GM12878 (cell line): ENCODE data around the gene MGRN1. TPM values are rescaled to one million over a fixed set of nuclear protein-coding genes. Genes with fewer than 3 reads are reported as not detected.

ENCODE experiments used
- ATAC-seq: fragments of 200-7000 bp; cut with Tn5 transposase; 3 replicates; pipeline ENCODE4 v1.9.1; 2020; ENCODE audit warnings: mild to moderate bottlenecking, moderate library complexity
- BruUV-seq: library from RNA; stranded (reverse); fragments of 400-500 nt; replicated peaks from 2 replicates; lab custom pipeline; 2021; lab: Mats Ljungman, UMichigan
- CTCF ChIA-PET: fragments of 300-600 bp; sonication (Branson Sonifier 250); formaldehyde crosslinking; extraction: SDS; loops from one replicate; lab custom pipeline; 2021; ENCODE audit warnings: inconsistent platforms; lab: Yijun Ruan, JAX
- POLR2A ChIA-PET: fragments of 350-600 bp; formaldehyde crosslinking; extraction: SDS; loops from one replicate; lab custom pipeline; 2021; ENCODE audit warnings: inconsistent platforms; lab: Charles Lee
- RAD21 ChIA-PET: fragments of 300-600 bp; sonication (Branson Sonifier 250); formaldehyde crosslinking; loops from one replicate; lab custom pipeline; 2023; ENCODE audit warnings: antibody characterized with exemption; ENCODE audit not compliant: unreplicated experiment; lab: Charles Lee
- SMC1A ChIA-PET: fragments of 300-600 bp; sonication (Branson Sonifier 250); formaldehyde crosslinking; loops from one replicate; lab custom pipeline; 2023; ENCODE audit not compliant: unreplicated experiment, uncharacterized antibody; lab: Charles Lee
- DNase-seq: peaks from one replicate; pipeline ENCODE4 v3.0.0-alpha.2; 2011; ENCODE audit warnings: low read depth, low spot score
- FAIRE-seq: peaks from 3 replicates; lab custom pipeline; 2011; peaks lifted over from hg19 to GRCh38; lab: Jason Lieb, UNC
- H2AFZ ChIP-seq: 2 replicates; pipeline ENCODE4 v1.6.0; 2011; ENCODE audit warnings: low read depth, low read length, control low read depth; ENCODE audit not compliant: control insufficient read depth
- H3K27ac ChIP-seq: 2 replicates; pipeline ENCODE4 v1.5.1; 2011; ENCODE audit warnings: control low read depth; ENCODE audit not compliant: control insufficient read depth, insufficient read depth
- H3K27me3 ChIP-seq, 2 experiments: replicated peaks in 1 of 2; 2 replicates each; pipeline versions ENCODE4 v1.6.0 to v1.6.1; 2011; ENCODE audit warnings: low read length in 1 of 2; ENCODE audit not compliant: control insufficient read depth in 2 of 2, insufficient read depth in 2 of 2
- H3K36me3 ChIP-seq, 2 experiments: 2 replicates each; pipeline ENCODE4 v1.5.1; 2011; ENCODE audit warnings: low read length in 1 of 2; ENCODE audit not compliant: control insufficient read depth in 2 of 2, insufficient read depth in 2 of 2
- H3K4me1 ChIP-seq: 2 replicates; pipeline ENCODE4 v1.6.1; 2011; ENCODE audit warnings: mild to moderate bottlenecking, low read length, moderate library complexity, mixed read lengths; ENCODE audit not compliant: control insufficient read depth, insufficient read depth
- H3K4me2 ChIP-seq: 2 replicates; pipeline ENCODE4 v1.6.0; 2011; ENCODE audit warnings: control low read depth; ENCODE audit not compliant: control insufficient read depth, insufficient read depth
- H3K4me3 ChIP-seq: fragments of 200-600 bp; sonication (generic); 2 replicates; pipeline ENCODE4 v1.5.1; 2016
- H3K79me2 ChIP-seq: 2 replicates; pipeline ENCODE4 v1.6.0; 2011; ENCODE audit warnings: low read length; ENCODE audit not compliant: control insufficient read depth, insufficient read depth
- H3K9ac ChIP-seq: 2 replicates; pipeline ENCODE4 v1.8.0; 2011; ENCODE audit warnings: low read length, control low read depth, mixed read lengths; ENCODE audit not compliant: control insufficient read depth, insufficient read depth
- H3K9me3 ChIP-seq: replicated peaks from 3 replicates; pipeline ENCODE4 v1.5.1; 2011; ENCODE audit warnings: mild to moderate bottlenecking, low read length; ENCODE audit not compliant: control insufficient read depth, insufficient read depth
- H4K20me1 ChIP-seq: 2 replicates; pipeline ENCODE4 v1.6.0; 2011; ENCODE audit not compliant: control insufficient read depth, insufficient read depth
- DPF2 ChIP-seq: fragments of 450-650 bp; IDR thresholded peaks from 2 replicates; pipeline ENCODE4 v1.6.1; 2017; ENCODE audit warnings: mild to moderate bottlenecking
- E4F1 ChIP-seq: fragments of 450-650 bp; IDR thresholded peaks from 2 replicates; pipeline ENCODE4 v1.6.1; 2018; ENCODE audit warnings: borderline replicate concordance, mild to moderate bottlenecking; ENCODE audit not compliant: partially characterized antibody
- HCFC1 ChIP-seq: fragments of 150-350 bp; IDR thresholded peaks from 2 replicates; pipeline ENCODE4 v1.6.1; 2014; ENCODE audit warnings: low read length
- KLF5 ChIP-seq: fragments of 450-650 bp; IDR thresholded peaks from 2 replicates; pipeline ENCODE4 v1.6.1; 2014; ENCODE audit warnings: mild to moderate bottlenecking; ENCODE audit not compliant: partially characterized antibody
- MTA2 ChIP-seq: fragments of 450-650 bp; IDR thresholded peaks from 2 replicates; pipeline ENCODE4 v1.6.1; 2016; ENCODE audit warnings: low read depth, mild to moderate bottlenecking, moderate library complexity
- MYC ChIP-seq: IDR thresholded peaks from 2 replicates; pipeline ENCODE4 v1.6.1; 2011; ENCODE audit warnings: mild to moderate bottlenecking, low read length, moderate library complexity, inconsistent platforms; ENCODE audit not compliant: insufficient read depth, insufficient replicate concordance, insufficient read length, severe bottlenecking
- NFXL1 ChIP-seq: fragments of 450-650 bp; IDR thresholded peaks from 2 replicates; pipeline ENCODE4 v1.6.1; 2017; ENCODE audit warnings: antibody characterized with exemption, mild to moderate bottlenecking, borderline replicate concordance
- WGBS: methylation state at CpG from one replicate; pipeline ENCODE4 v1.1.6; 2016; ENCODE audit warnings: low lambda C conversion rate; ENCODE audit not compliant: insufficient replicate concordance, insufficient coverage; ENCODE audit errors: missing lambda C conversion rate; 5-methylcytosine and 5-hydroxymethylcytosine counted together
- in situ Hi-C: fragments of 300-500 bp; cut with MboI; formaldehyde crosslinking; loops from 9 replicates; pipeline ENCODE4 v1.14.3; 2018; ENCODE audit warnings: mixed read lengths
- intact Hi-C: fragments of 100-400 bp; cut with micrococcal nuclease; formaldehyde crosslinking; loops from one replicate; pipeline ENCODE4 v1.14.2; 2022; ENCODE audit not compliant: unreplicated experiment
- polyA plus RNA-seq, 11 experiments: library from polyadenylated mRNA; depleted of rRNA in 4 of 11; unstranded in 6 of 11; stranded (reverse) in 5 of 11; fragments of >200 nt; fragmentation: Nextera tagmentation in 4 of 11; fragmentation: Illumina TruSeq in 1 of 11; extraction: Ambion mirVana in 4 of 11; extraction: Trizol in 1 of 11; gene quantifications; 1 replicate in 1 of 11; 2 replicates in 10 of 11; pipeline versions ENCODE4 v1.2.1 to v1.2.3, GENCODE V29; 2011 to 2016; ENCODE audit warnings: inconsistent platforms in 2 of 11, missing spikeins in 2 of 11, low read depth in 1 of 11
- total RNA-seq, 4 experiments: library from RNA; depleted of rRNA in 3 of 4; stranded (reverse); fragments of >200 nt in 3 of 4; fragmentation: Illumina TruSeq in 1 of 4; extraction: Trizol in 1 of 4; gene quantifications; 2 replicates each; pipeline versions ENCODE4 v1.2.1 to v1.2.3, GENCODE V29; 2013 to 2021

The MGRN1 gene
- total and polyA plus RNA-seq, 10 of the 15 experiments (the other 5 are each of a cell fraction or from before 2014, with no cell fraction given), result 0.35 to 86.7 (median 14.6) TPM

DNA sequence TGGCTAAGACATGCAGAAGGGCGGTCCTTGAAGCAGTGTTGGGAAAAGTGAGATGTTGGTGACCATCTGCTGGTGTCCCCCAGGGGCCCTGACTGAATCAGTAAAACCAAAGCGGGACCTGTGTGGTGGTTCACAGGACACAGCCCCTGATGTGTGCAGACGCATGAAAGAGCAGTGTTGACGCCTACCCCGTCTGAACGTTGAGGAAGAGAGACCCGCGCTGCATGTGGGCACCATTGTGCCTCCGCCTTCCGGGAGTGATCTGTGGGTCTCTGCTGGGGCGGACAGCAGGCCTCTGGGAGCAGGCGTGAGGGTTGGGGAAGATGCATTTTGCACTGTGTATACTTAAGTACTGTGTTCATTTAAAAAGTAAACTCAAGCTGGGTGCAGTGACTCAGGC is 31.6 kb downstream of the MGRN1 start:
- Histone ChIP-seq H3K27ac (no peak overlapping the region), H3K9ac (no peak overlapping the region), H3K4me2 (no peak overlapping the region), H3K9me3 (no peaks in the 10 kb centered on the region), H3K4me3 (no peak overlapping the region), H2AFZ (no peak overlapping the region), H3K36me3 (peaks cover 13 to 34% of the 10 kb centered on the region in 2 experiments; a peak in 3 of 4 replicates), H4K20me1 (no peaks in the 10 kb centered on the region), H3K4me1 (no peaks in the 10 kb centered on the region; the same call in 1 of the 2 replicates), H3K27me3 (no peaks in the 10 kb centered on the region), H3K79me2 (no peaks in the 10 kb centered on the region)
- SMC1A ChIA-PET, result no interaction called here
- no TSS peak for BruUV-seq
- FAIRE-seq (no peak), ATAC-seq (no peak), DNase-seq (no peak)
- RAD21 ChIA-PET, result no interaction called here
- in situ Hi-C loops, result no loop called here
- 92% methylated on average over 12 of the region's 12 CpGs for WGBS
- intact Hi-C loops, result no loop called here
- POLR2A ChIA-PET, result no interaction called here
- no peak for TF ChIP-seq KLF5
- TF ChIP-seq NFXL1, result no peak
- TF ChIP-seq E4F1, result no peak
- no peak for TF ChIP-seq HCFC1
- TF ChIP-seq DPF2, result no peak
- TF ChIP-seq MTA2, result no peak
- TF ChIP-seq MYC, result no peak
- CTCF ChIA-PET, result no interaction called here
